Liver (tissue), 3 donors: ENCODE results near the gene PGBD2.

Experiments used
- JUND ChIP-seq, 2 donors: IDR thresholded peaks; 2 replicates each; pipeline ENCODE4 v1.6.1; 2016; ENCODE audit warnings: antibody characterized with exemption in 2 of 2
- TAF1 ChIP-seq: conservative IDR thresholded peaks from 2 replicates; pipeline ENCODE4 v1.6.1; 2016; ENCODE audit warnings: antibody characterized with exemption, mild to moderate bottlenecking
- TF ChIP-seq, protein P1 (sequence below): IDR thresholded peaks from 2 replicates; pipeline ENCODE4 v1.6.1; 2016; ENCODE audit warnings: antibody characterized with exemption, mild to moderate bottlenecking
- TF ChIP-seq, protein P2 (sequence below): fragments of 150-350 bp; IDR thresholded peaks from 2 replicates; pipeline ENCODE4 v1.5.1; 2017; ENCODE audit warnings: improper control_type of control experiment, low read depth, low read length; ENCODE audit not compliant: missing input control
- donor health status: healthy.
- donor health status: healthy.

DNA sequence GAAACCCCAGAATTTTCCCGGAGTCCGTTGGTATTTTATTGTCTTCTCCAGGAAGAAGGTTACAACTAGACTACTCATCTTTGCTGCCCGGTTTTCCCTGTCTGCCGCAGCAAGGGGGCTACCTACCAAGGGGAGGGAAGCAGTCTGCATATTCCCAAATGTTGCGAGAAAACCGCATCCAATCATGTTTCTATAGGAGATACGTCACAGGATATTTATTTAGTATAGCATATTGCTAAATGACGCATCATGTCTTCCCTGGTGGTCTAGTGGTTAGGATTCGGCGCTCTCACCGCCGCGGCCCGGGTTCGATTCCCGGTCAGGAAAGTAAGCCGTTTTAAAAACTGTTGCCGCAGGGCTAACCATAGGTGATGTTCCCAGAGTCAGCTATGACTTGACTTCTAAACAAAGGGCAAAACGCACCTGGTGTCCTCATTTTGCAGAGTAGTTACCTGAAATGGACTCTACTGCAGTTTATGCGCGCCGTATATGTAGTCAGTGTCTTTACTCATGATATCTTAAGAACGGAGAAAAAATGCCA is 32.0 kb upstream of the PGBD2 start:
- no peak for TF ChIP-seq TAF1
- TF ChIP-seq, protein P1, sequence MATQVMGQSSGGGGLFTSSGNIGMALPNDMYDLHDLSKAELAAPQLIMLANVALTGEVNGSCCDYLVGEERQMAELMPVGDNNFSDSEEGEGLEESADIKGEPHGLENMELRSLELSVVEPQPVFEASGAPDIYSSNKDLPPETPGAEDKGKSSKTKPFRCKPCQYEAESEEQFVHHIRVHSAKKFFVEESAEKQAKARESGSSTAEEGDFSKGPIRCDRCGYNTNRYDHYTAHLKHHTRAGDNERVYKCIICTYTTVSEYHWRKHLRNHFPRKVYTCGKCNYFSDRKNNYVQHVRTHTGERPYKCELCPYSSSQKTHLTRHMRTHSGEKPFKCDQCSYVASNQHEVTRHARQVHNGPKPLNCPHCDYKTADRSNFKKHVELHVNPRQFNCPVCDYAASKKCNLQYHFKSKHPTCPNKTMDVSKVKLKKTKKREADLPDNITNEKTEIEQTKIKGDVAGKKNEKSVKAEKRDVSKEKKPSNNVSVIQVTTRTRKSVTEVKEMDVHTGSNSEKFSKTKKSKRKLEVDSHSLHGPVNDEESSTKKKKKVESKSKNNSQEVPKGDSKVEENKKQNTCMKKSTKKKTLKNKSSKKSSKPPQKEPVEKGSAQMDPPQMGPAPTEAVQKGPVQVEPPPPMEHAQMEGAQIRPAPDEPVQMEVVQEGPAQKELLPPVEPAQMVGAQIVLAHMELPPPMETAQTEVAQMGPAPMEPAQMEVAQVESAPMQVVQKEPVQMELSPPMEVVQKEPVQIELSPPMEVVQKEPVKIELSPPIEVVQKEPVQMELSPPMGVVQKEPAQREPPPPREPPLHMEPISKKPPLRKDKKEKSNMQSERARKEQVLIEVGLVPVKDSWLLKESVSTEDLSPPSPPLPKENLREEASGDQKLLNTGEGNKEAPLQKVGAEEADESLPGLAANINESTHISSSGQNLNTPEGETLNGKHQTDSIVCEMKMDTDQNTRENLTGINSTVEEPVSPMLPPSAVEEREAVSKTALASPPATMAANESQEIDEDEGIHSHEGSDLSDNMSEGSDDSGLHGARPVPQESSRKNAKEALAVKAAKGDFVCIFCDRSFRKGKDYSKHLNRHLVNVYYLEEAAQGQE: peak; percentile 13
- TF ChIP-seq, protein P2, sequence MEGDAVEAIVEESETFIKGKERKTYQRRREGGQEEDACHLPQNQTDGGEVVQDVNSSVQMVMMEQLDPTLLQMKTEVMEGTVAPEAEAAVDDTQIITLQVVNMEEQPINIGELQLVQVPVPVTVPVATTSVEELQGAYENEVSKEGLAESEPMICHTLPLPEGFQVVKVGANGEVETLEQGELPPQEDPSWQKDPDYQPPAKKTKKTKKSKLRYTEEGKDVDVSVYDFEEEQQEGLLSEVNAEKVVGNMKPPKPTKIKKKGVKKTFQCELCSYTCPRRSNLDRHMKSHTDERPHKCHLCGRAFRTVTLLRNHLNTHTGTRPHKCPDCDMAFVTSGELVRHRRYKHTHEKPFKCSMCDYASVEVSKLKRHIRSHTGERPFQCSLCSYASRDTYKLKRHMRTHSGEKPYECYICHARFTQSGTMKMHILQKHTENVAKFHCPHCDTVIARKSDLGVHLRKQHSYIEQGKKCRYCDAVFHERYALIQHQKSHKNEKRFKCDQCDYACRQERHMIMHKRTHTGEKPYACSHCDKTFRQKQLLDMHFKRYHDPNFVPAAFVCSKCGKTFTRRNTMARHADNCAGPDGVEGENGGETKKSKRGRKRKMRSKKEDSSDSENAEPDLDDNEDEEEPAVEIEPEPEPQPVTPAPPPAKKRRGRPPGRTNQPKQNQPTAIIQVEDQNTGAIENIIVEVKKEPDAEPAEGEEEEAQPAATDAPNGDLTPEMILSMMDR: no peak
- TF ChIP-seq JUND (IDR thresholded peaks at IDR 0.05): peak in 1 of 2 donors; percentile 57
